Upper lobe of left lung (tissue), 6 donors: ENCODE data around the gene CKM. TPM values are rescaled to one million over a fixed set of nuclear protein-coding genes. Genes with fewer than 3 reads are reported as not detected.

Experiments
- ATAC-seq, 2 donors: fragments of 200-7000 bp; cut with Tn5 transposase; one replicate each; pipeline ENCODE4 v1.9.1; 2022; ENCODE audit warnings: mild to moderate bottlenecking in 2 of 2, moderate library complexity in 2 of 2; ENCODE audit not compliant: low FRiP score in 2 of 2
- DNase-seq, 2 donors: peaks; one replicate each; pipeline ENCODE4 v3.0.0-alpha.2; 2019 to 2020
- H3K27ac ChIP-seq, 4 donors: fragments of 200-600 bp; sonication (generic); one replicate each; pipeline ENCODE4 v1.5.1; 2016 to 2019
- H3K27me3 ChIP-seq, 4 donors: fragments of 200-600 bp; sonication (generic); one replicate each; pipeline ENCODE4 v1.5.1; 2017 to 2019
- H3K36me3 ChIP-seq, 4 donors: fragments of 200-600 bp; sonication (generic); one replicate each; pipeline ENCODE4 v1.5.1; 2016 to 2019
- H3K4me1 ChIP-seq, 4 donors: fragments of 200-600 bp; sonication (generic); one replicate each; pipeline ENCODE4 v1.5.1; 2018 to 2019
- H3K4me3 ChIP-seq, 4 donors: fragments of 200-600 bp; sonication (generic); one replicate each; pipeline ENCODE4 v1.5.1; 2017 to 2019; ENCODE audit warnings: mild to moderate bottlenecking in 2 of 4, moderate library complexity in 1 of 4
- H3K9me3 ChIP-seq, 4 donors: fragments of 200-600 bp; sonication (generic); one replicate each; pipeline ENCODE4 v1.5.1; 2018 to 2019
- EP300 ChIP-seq, 4 donors: sonication (generic); formaldehyde crosslinking; IDR thresholded peaks; one replicate each; pipeline ENCODE4 v1.5.1; 2017; ENCODE audit warnings: antibody characterized with exemption in 4 of 4, control low read depth in 2 of 4
- POLR2A ChIP-seq, 4 donors: fragments of 450-650 bp; IDR thresholded peaks; one replicate each; pipeline ENCODE4 v1.5.1; 2016 to 2017; ENCODE audit warnings: antibody characterized with exemption in 4 of 4, mild to moderate bottlenecking in 2 of 4
- POLR2AphosphoS5 ChIP-seq, 2 donors: sonication (generic); formaldehyde crosslinking; IDR thresholded peaks; one replicate each; pipeline ENCODE4 v1.5.1; 2017; ENCODE audit warnings: antibody characterized with exemption in 2 of 2
- WGBS, 2 donors: methylation state at CpG; one replicate each; pipeline ENCODE4 v1.1.5; 2017 to 2018; 5-methylcytosine and 5-hydroxymethylcytosine counted together
- total RNA-seq, 6 donors: library from RNA; depleted of rRNA in 4 of 6; stranded (reverse); fragments of >200 nt in 4 of 6; gene quantifications; one replicate each; pipeline versions ENCODE4 v1.1.0 to v1.2.1, GENCODE V29; 2016 to 2021
- TF ChIP-seq, protein P1 (sequence below), 6 experiments: fragments of 450-650 bp in 4 of 6; fragments of 200-600 bp in 2 of 6; sonication (generic) in 2 of 6; IDR thresholded peaks; one replicate each; pipeline ENCODE4 v1.5.1; 2016 to 2019; ENCODE audit warnings: antibody characterized with exemption in 6 of 6
- donor health status: DM: no; HTN: no; CAD: no; lungs with moderate emphysema.
- donor health status: DM: no; HTN: yes; CAD: no; lungs with severe emphysema.

Gene CKM
- total RNA-seq, 6 donors from 2014 or later, result not detected

DNA sequence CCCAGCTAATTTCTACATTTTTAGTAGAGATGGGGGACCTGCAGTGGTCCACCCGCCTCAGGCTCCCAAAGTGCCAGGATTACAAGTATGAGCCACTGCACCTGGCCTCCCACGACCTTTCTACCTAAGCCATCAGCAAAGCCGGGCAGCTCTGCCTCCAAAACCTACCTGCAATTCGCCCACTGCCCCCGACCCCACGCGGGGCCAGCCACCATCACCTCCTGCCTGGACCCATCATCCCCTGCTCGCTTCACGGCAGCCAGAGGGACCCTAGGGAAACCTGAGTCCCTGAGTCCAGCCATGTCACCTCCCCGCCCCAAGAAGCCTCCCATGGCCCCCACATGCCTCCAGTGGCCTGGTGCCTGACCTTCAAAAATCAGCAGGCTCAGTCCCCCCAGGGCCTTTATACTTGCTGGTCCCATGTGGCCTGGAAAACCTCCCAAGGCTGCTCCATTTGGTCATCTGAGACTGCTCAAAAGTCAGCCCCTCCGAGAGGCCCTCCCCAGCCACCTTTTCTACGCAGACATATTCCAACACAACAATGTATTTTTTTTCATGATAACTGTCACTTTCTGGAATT, 35.6 kb upstream of the CKM start:
- TF ChIP-seq EP300 (IDR thresholded peaks at IDR 0.05), result no peak
- no peaks in the 10 kb centered on the region for H3K27me3 ChIP-seq
- no peaks in the 10 kb centered on the region for H3K9me3 ChIP-seq
- ATAC-seq, result no peak
- H3K4me1 ChIP-seq, result no peaks in the 10 kb centered on the region
- WGBS, 2 donors, result 95 to 98% methylated on average over 11 to 12 of the region's 12 CpGs
- H3K4me3 ChIP-seq, result no peak overlapping the region
- no peak for DNase-seq
- H3K27ac ChIP-seq, result no peak overlapping the region
- peaks cover 0 to 64% (median 26%) of the 10 kb centered on the region in 4 donors for H3K36me3 ChIP-seq

DNA sequence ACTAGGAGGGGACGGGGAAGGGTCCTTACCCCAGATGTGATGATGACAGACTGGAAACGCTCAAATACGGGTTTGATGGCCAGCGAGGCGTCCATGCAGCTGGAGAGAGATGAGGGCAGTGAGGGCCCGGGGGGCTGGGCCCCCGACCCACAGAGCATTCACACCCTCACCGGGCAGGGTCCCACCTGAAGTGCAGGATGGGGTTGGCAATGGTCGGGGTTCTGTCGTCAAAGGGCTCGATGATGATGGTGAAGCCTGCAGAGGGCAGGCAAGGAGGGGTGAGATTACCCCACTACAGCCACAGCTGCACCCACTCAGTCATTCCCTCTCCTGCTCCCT, 34.7 kb upstream of the CKM start:
- 91 to 93% methylated on average over 11 of the region's 11 CpGs for WGBS, 2 donors
- TF ChIP-seq EP300 (IDR thresholded peaks at IDR 0.05) (no peak), POLR2AphosphoS5 (IDR thresholded peaks at IDR 0.05) (no peak), POLR2A (IDR thresholded peaks at IDR 0.05) (no peak)
- TF ChIP-seq, protein P1, sequence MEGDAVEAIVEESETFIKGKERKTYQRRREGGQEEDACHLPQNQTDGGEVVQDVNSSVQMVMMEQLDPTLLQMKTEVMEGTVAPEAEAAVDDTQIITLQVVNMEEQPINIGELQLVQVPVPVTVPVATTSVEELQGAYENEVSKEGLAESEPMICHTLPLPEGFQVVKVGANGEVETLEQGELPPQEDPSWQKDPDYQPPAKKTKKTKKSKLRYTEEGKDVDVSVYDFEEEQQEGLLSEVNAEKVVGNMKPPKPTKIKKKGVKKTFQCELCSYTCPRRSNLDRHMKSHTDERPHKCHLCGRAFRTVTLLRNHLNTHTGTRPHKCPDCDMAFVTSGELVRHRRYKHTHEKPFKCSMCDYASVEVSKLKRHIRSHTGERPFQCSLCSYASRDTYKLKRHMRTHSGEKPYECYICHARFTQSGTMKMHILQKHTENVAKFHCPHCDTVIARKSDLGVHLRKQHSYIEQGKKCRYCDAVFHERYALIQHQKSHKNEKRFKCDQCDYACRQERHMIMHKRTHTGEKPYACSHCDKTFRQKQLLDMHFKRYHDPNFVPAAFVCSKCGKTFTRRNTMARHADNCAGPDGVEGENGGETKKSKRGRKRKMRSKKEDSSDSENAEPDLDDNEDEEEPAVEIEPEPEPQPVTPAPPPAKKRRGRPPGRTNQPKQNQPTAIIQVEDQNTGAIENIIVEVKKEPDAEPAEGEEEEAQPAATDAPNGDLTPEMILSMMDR (IDR thresholded peaks at IDR 0.05), result no peak
- ATAC-seq, result no peak
- Histone ChIP-seq H3K27me3 (no peaks in the 10 kb centered on the region), H3K27ac (no peak overlapping the region), H3K4me1 (no peaks in the 10 kb centered on the region), H3K9me3 (no peaks in the 10 kb centered on the region), H3K4me3 (no peak overlapping the region), H3K36me3 (peaks cover 0 to 66% (median 26%) of the 10 kb centered on the region in 4 donors)
- no peak for DNase-seq

DNA sequence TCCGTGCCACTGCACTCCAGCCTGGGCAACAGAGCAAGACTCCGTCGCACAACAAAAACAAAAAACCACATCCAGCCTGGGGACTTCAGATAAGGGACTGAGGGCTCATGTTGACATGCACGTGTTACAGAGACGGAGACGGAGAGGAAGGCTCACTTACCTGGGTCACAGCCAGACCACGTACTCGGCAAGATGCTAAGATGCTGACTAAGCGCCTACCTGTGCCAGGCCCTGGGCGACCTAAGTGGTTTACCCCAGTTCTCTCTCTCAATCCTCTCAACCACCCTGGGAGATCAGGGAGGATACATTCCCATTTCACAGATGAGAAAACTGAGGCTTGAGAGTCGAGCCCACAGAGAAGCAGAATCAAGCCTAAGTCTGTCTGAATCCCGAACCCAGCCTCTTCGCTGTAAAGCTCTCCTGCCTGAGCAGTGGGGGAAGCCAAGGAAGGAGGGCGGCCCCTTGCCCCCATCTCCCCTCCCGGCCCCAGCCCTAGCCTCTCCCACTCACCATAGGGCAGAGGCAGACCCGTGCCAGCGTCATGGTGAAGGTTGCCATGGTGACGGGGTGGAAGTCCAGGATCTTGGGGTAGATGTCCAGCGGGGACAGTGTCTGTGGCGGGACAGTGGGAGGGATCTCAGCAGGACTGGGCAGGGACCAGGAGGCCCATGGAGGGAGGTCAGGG, 34.2 kb upstream of the CKM start:
- DNase-seq (no peak), ATAC-seq (no peak)
- WGBS, 2 donors, result 94 to 95% methylated on average over 19 to 20 of the region's 20 CpGs
- no peak overlapping the region for H3K27ac ChIP-seq
- no peaks in the 10 kb centered on the region for H3K4me1 ChIP-seq
- H3K27me3 ChIP-seq, result no peaks in the 10 kb centered on the region
- H3K36me3 ChIP-seq, result peaks cover 0 to 66% (median 27%) of the 10 kb centered on the region in 4 donors
- TF ChIP-seq POLR2AphosphoS5 (IDR thresholded peaks at IDR 0.05) (no peak), POLR2A (IDR thresholded peaks at IDR 0.05) (no peak), EP300 (IDR thresholded peaks at IDR 0.05) (no peak)
- TF ChIP-seq, protein P1 (IDR thresholded peaks at IDR 0.05), result no peak
- no peak overlapping the region for H3K4me3 ChIP-seq
- H3K9me3 ChIP-seq, result no peaks in the 10 kb centered on the region

DNA sequence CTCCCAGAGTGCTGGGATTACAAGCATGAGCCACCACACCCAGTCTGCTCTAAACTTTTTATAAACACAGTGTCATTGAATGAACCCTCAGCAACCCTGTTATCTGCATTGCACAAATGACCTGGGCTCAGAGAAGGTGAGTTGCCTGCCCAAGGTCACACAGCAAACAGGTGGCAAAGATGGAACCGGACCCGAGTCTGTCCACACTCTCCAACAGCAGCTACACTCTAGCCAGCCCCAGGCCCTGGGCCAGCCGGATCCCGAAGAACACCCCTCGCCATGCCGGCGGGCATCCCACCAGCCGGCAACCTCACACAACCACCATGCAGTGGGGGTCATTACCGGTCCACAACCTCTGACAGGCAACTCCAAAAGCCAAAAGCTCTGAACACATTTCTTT, 33.2 kb upstream of the CKM start:
- TF ChIP-seq POLR2A (IDR thresholded peaks at IDR 0.05) (no peak), POLR2AphosphoS5 (IDR thresholded peaks at IDR 0.05) (no peak)
- WGBS, 2 donors, result 95 to 100% methylated on average over 9 of the region's 9 CpGs
- Histone ChIP-seq H3K27me3 (no peaks in the 10 kb centered on the region), H3K27ac (no peak overlapping the region), H3K4me3 (no peak overlapping the region), H3K9me3 (no peaks in the 10 kb centered on the region), H3K4me1 (no peaks in the 10 kb centered on the region), H3K36me3 (peaks cover 0 to 63% (median 32%) of the 10 kb centered on the region in 4 donors)
- no peak for ATAC-seq
- DNase-seq, result no peak

DNA sequence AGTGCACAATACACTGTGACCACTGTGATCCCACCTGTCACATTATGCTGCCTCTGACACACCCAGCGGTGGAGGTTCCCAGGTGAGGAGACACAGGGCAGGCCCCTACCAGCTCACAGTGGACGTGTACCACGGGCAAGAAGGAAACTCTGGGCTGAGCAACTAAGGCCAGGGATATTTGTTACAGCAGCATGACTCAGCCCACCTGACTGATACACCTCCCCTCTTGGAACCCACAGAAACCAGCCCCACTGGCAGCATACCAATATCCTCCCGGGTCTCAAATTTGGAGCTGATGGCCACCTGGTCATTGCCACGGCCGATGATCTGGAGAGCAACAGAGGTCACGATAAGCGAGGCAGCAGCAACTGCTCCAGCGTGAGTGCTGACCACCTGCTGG, 32.7 kb upstream of the CKM start:
- H3K4me1 ChIP-seq, result no peaks in the 10 kb centered on the region
- no peaks in the 10 kb centered on the region for H3K27me3 ChIP-seq
- no peak overlapping the region for H3K27ac ChIP-seq
- WGBS, 2 donors, result 99% methylated on average over 6 to 9 of the region's 9 CpGs
- H3K9me3 ChIP-seq, result no peaks in the 10 kb centered on the region
- DNase-seq (no peak), ATAC-seq (no peak)
- H3K4me3 ChIP-seq, result no peak overlapping the region
- TF ChIP-seq, protein P1 (IDR thresholded peaks at IDR 0.05), result no peak
- TF ChIP-seq EP300 (IDR thresholded peaks at IDR 0.05) (no peak), POLR2AphosphoS5 (IDR thresholded peaks at IDR 0.05) (no peak), POLR2A (IDR thresholded peaks at IDR 0.05) (no peak)
- peaks cover 0 to 58% (median 32%) of the 10 kb centered on the region in 4 donors for H3K36me3 ChIP-seq
